Measurements from ENCODE around the gene AOPEP.
"Not testable (repeated sequence)": the region's sequence is repeated elsewhere in the genome, so short reads cannot be mapped to it uniquely, and the experiment has no call there.

Gene AOPEP

GRCh38 chr9:94934816-94935328 lies 208.4 kb downstream of the AOPEP start:
- no peak for DNase-seq (ENCODE audit: low read depth)

GRCh38 chr9:94935396-94935795 lies 208.9 kb downstream of the AOPEP start:
- no peak for DNase-seq (ENCODE audit: low read depth)

GRCh38 chr9:94936419-94936818 lies 209.9 kb downstream of the AOPEP start:
- no peak for DNase-seq (ENCODE audit: low read depth)

- no peak for DNase-seq (ENCODE audit: low read depth)
Observed at GRCh38 chr9:94937214-94937903, 210.9 kb downstream of the AOPEP start.

- no peak for DNase-seq (ENCODE audit: low read depth)
Observed at GRCh38 chr9:94938384-94938783, 211.9 kb downstream of the AOPEP start.

- DNase-seq (ENCODE audit: low read depth): not testable (repeated sequence)
Observed at GRCh38 chr9:94940296-94940695, 213.8 kb downstream of the AOPEP start.

GRCh38 chr9:94941211-94941875 lies 214.8 kb downstream of the AOPEP start:
- DNase-seq (ENCODE audit: low read depth): no peak

- DNase-seq (ENCODE audit: low read depth): no peak
Observed at GRCh38 chr9:94944626-94945025, 218.1 kb downstream of the AOPEP start.

- no peak for DNase-seq (ENCODE audit: low read depth)
Observed at GRCh38 chr9:94945197-94946144, 219.0 kb downstream of the AOPEP start.

GRCh38 chr9:94946256-94946655 lies 219.8 kb downstream of the AOPEP start:
- DNase-seq (ENCODE audit: low read depth): no peak

GRCh38 chr9:94948567-94949235 lies 222.2 kb downstream of the AOPEP start:
- no peak for DNase-seq (ENCODE audit: low read depth)

GRCh38 chr9:94949370-94949769 lies 222.9 kb downstream of the AOPEP start:
- DNase-seq (ENCODE audit: low read depth): no peak

GRCh38 chr9:94950040-94950578 lies 223.6 kb downstream of the AOPEP start:
- no peak for DNase-seq (ENCODE audit: low read depth)

GRCh38 chr9:94950579-94951323 lies 224.3 kb downstream of the AOPEP start:
- DNase-seq (ENCODE audit: low read depth): no peak

- DNase-seq (ENCODE audit: low read depth): no peak
Observed at GRCh38 chr9:94951324-94952135, 225.0 kb downstream of the AOPEP start.

- DNase-seq (ENCODE audit: low read depth): no peak
Observed at GRCh38 chr9:94952565-94953373, 226.3 kb downstream of the AOPEP start.

GRCh38 chr9:94956731-94957130 lies 230.2 kb downstream of the AOPEP start:
- DNase-seq (ENCODE audit: low read depth): no peak

GRCh38 chr9:94960964-94961363 lies 234.5 kb downstream of the AOPEP start:
- no peak for DNase-seq (ENCODE audit: low read depth)

- no peak for DNase-seq (ENCODE audit: low read depth)
Observed at GRCh38 chr9:94961870-94962269, 235.4 kb downstream of the AOPEP start.

Measured in stimulated activated CD8-positive, alpha-beta memory T cell treated with anti-CD3 and anti-CD28 coated beads, Interleukin-15, amount 100 ng/mL, for 24 hours (primary cell).